Spleen (tissue), 11 donors: ENCODE measurements around the gene FABP7. TPM values are rescaled to one million over a fixed set of nuclear protein-coding genes. Genes with fewer than 3 reads are reported as not detected.
A peak's percentile ranks its signal among the peaks of the same experiment; 100 is the strongest.

Experiments
- DNase-seq: peaks from one replicate; pipeline ENCODE4 v3.0.0-alpha.2; 2020
- H3K27ac ChIP-seq, 8 donors: fragments of 200-600 bp; sonication (generic) in 7 of 8; 1 replicate in 4 of 8; 2 replicates in 4 of 8; pipeline versions ENCODE4 v1.5.0 to v1.8.0; 2016 to 2021; ENCODE audit warnings: inconsistent platforms in 4 of 8, mild to moderate bottlenecking in 4 of 8, moderate library complexity in 1 of 8
- H3K27me3 ChIP-seq, 7 donors: fragments of 200-600 bp; sonication (generic) in 6 of 7; replicated peaks in 1 of 7; 1 replicate in 4 of 7; 2 replicates in 3 of 7; pipeline versions ENCODE4 v1.5.0 to v1.8.0; 2016 to 2021; ENCODE audit warnings: inconsistent platforms in 3 of 7, mild to moderate bottlenecking in 1 of 7
- H3K36me3 ChIP-seq, 6 donors: fragments of 200-600 bp; sonication (generic) in 5 of 6; 1 replicate in 4 of 6; 2 replicates in 2 of 6; pipeline versions ENCODE4 v1.5.0 to v1.8.0; 2016 to 2021; ENCODE audit warnings: inconsistent platforms in 2 of 6
- H3K4me1 ChIP-seq, 6 donors: fragments of 200-600 bp; sonication (generic) in 5 of 6; 1 replicate in 3 of 6; 2 replicates in 3 of 6; pipeline versions ENCODE4 v1.5.0 to v1.8.0; 2016 to 2021; ENCODE audit warnings: inconsistent platforms in 3 of 6
- H3K4me3 ChIP-seq, 8 donors: fragments of 200-600 bp; sonication (generic) in 7 of 8; 1 replicate in 4 of 8; 2 replicates in 4 of 8; pipeline versions ENCODE4 v1.5.0 to v1.8.0; 2016 to 2021; ENCODE audit warnings: inconsistent platforms in 4 of 8, mild to moderate bottlenecking in 4 of 8, moderate library complexity in 2 of 8
- H3K9me3 ChIP-seq, 8 donors: fragments of 200-600 bp; sonication (generic) in 7 of 8; 1 replicate in 4 of 8; 2 replicates in 4 of 8; pipeline versions ENCODE4 v1.5.0 to v1.8.0; 2016 to 2021; ENCODE audit warnings: inconsistent platforms in 4 of 8
- POLR2A ChIP-seq, 3 donors: fragments of 450-650 bp; IDR thresholded peaks; one replicate each; pipeline ENCODE4 v1.5.1; 2017; ENCODE audit warnings: antibody characterized with exemption in 3 of 3, mild to moderate bottlenecking in 1 of 3
- POLR2AphosphoS5 ChIP-seq, 3 donors: sonication (generic); formaldehyde crosslinking; IDR thresholded peaks; one replicate each; pipeline ENCODE4 v1.5.1; 2017; ENCODE audit warnings: antibody characterized with exemption in 3 of 3
- WGBS, 5 donors: extraction: QIAGEN DNeasy Blood & Tissue Kit in 3 of 5; methylation state at CpG; one replicate each; pipeline versions ENCODE4 v1.1.5 to v1.1.7; 2013 to 2018; 5-methylcytosine and 5-hydroxymethylcytosine counted together
- intact Hi-C: fragments of 100-400 bp; cut with DNase I; formaldehyde crosslinking; loops from one replicate; pipeline ENCODE4 v1.15.0; 2023; ENCODE audit warnings: low total_unique reads
- polyA plus RNA-seq, 3 donors: library from polyadenylated mRNA; stranded (reverse); fragments of 200-250 nt; gene quantifications; one replicate each; pipeline ENCODE4 v1.2.1, GENCODE V29; 2013
- total RNA-seq, 7 donors: library from RNA; depleted of rRNA in 3 of 7; stranded (reverse); fragments of >200 nt in 3 of 7; fragmentation: NEBNext Ultra II Directional in 4 of 7; extraction: Animal tissue kit (Norgen Biotek cat#: 25700) in 4 of 7; gene quantifications; one replicate each; pipeline versions ENCODE4 v1.1.0 to v1.2.1, GENCODE V29; 2016 to 2021
- TF ChIP-seq, protein P1 (sequence below), 11 experiments: fragments of 200-600 bp in 7 of 11; fragments of 450-650 bp in 4 of 11; sonication (generic) in 4 of 11; IDR thresholded peaks in 8 of 11; conservative IDR thresholded peaks in 3 of 11; 1 replicate in 7 of 11; 2 replicates in 4 of 11; pipeline versions ENCODE4 v1.4.0 to v1.8.0; 2016 to 2021; ENCODE audit warnings: antibody characterized with exemption in 11 of 11, inconsistent platforms in 4 of 11, mild to moderate bottlenecking in 1 of 11
- donor health status: healthy with polysubstance abuse.
- donor health status: DM: no; HTN: no; CAD: no; lungs with moderate emphysema.
- donor health status: DM: no; HTN: no; CAD: no.
- donor health status: Bipolar disorder and iron deficiency.
- donor health status: healthy.
- donor health status: DM: no; HTN: no; CAD: no.
- donor health status: DM: yes; HTN: yes; CAD: no.

FABP7 gene
- total and polyA plus RNA-seq, 10 donors, result 0.08 TPM; not detected in 9

DNA sequence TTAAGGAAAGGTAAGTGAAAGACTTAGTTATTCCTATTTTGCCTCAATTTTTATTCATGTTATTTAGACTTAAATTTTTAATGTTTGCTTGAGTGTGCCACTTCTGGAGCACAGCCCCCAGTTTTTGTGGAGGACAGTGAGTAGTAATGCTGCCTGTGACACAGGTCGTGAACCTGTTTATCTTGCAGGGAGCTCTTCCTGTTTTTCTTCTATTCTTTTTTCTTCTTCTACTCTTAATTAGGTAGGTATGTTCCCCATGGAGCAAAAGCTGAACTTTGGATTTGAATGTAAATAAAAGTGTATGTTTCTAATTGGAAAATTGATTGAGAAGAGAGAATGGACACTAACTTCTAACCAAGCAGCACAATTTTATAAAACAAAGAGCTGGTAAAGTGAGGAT, 21.9 kb downstream of the FABP7 start:
- WGBS, 5 donors, result 58 to 78% (median 75%) methylated on average over 1 of the region's 1 CpG

DNA sequence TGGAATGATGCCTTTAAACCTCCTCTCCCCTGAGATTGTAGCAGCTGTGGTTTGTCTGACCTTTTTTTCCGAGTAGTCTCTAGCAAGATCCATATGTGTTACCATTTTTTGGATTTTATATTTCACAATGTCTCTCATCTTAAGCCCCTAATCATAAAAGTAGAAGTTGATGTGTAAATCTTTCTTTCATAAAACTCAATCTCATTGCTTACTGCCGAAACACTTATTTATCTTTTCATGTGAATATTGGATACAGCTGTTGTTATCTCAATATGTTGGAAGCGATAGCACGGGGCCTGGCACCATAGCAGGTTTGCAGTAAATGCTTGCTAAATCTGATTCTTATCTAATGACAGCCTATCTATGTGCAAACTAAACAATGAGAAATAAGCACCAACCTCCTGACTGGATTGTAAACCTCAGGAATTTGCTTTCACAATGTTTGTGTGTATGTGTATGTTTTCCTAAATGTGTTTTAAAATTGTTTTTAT, 23.7 kb downstream of the FABP7 start:
- H3K9me3 ChIP-seq, result no peaks in the 10 kb centered on the region
- TF ChIP-seq POLR2A (IDR thresholded peaks at IDR 0.05) (no peak), POLR2AphosphoS5 (IDR thresholded peaks at IDR 0.05) (no peak)
- TF ChIP-seq, protein P1, sequence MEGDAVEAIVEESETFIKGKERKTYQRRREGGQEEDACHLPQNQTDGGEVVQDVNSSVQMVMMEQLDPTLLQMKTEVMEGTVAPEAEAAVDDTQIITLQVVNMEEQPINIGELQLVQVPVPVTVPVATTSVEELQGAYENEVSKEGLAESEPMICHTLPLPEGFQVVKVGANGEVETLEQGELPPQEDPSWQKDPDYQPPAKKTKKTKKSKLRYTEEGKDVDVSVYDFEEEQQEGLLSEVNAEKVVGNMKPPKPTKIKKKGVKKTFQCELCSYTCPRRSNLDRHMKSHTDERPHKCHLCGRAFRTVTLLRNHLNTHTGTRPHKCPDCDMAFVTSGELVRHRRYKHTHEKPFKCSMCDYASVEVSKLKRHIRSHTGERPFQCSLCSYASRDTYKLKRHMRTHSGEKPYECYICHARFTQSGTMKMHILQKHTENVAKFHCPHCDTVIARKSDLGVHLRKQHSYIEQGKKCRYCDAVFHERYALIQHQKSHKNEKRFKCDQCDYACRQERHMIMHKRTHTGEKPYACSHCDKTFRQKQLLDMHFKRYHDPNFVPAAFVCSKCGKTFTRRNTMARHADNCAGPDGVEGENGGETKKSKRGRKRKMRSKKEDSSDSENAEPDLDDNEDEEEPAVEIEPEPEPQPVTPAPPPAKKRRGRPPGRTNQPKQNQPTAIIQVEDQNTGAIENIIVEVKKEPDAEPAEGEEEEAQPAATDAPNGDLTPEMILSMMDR (IDR thresholded peaks at IDR 0.05 in 8 of 11, conservative IDR thresholded peaks at IDR 0.05 in 3 of 11), result no peak
- H3K27me3 ChIP-seq, result no peaks in the 10 kb centered on the region
- H3K27ac ChIP-seq, result no peak overlapping the region
- intact Hi-C loops, result no loop called here
- H3K4me1 ChIP-seq, result no peaks in the 10 kb centered on the region
- WGBS, 5 donors, result 20 to 57% (median 23%) methylated on average over 4 of the region's 4 CpGs
- no peak overlapping the region for H3K4me3 ChIP-seq
- peaks cover 0 to 71% (median 0%) of the 10 kb centered on the region in 6 donors for H3K36me3 ChIP-seq
- no peak for DNase-seq

More for the DNA sequence above, 21.9 kb downstream of the FABP7 start:
- DNase-seq, result no peak
- H3K4me3 ChIP-seq, result no peak overlapping the region
- no peak for TF ChIP-seq POLR2AphosphoS5 (IDR thresholded peaks at IDR 0.05)
- TF ChIP-seq POLR2A (IDR thresholded peaks at IDR 0.05), result no peak
- TF ChIP-seq, protein P1 (IDR thresholded peaks at IDR 0.05 in 8 of 11, conservative IDR thresholded peaks at IDR 0.05 in 3 of 11), result no peak
- no peaks in the 10 kb centered on the region for H3K4me1 ChIP-seq
- peaks cover 0 to 78% (median 0%) of the 10 kb centered on the region in 6 donors for H3K36me3 ChIP-seq
- H3K27ac ChIP-seq, result no peak overlapping the region
- H3K27me3 ChIP-seq, result no peaks in the 10 kb centered on the region
- H3K9me3 ChIP-seq, result no peaks in the 10 kb centered on the region
- intact Hi-C loops, result no loop called here

DNA sequence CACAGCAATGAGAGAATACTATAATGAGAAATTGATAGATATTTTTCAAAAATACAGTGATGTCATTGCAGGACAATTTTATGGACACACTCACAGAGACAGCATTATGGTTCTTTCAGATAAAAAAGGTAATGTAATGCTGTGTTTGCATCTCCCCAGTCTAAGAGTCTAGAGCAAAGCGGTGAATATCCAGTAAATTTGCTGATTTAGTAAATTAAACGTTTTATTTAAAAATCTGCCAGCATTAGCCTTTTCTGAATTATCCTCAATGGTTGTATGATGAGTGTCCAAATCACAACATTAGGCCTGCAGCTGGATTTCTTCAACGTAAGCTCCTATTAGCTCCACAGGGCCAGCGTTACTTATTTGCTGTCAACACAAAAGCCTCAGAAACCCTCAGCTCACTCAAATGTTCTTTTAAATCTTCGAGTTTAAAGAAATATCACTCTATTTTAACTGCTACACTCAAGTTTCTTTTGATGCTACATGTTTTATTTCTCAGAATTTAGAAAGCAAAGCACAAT, 25.5 kb downstream of the FABP7 start:
- H3K4me1 ChIP-seq, result no peaks in the 10 kb centered on the region
- H3K27me3 ChIP-seq, result no peaks in the 10 kb centered on the region
- intact Hi-C loops, result no loop called here
- no peaks in the 10 kb centered on the region for H3K9me3 ChIP-seq
- H3K36me3 ChIP-seq, result peaks cover 0 to 83% (median 2%) of the 10 kb centered on the region in 6 donors
- no peak overlapping the region for H3K4me3 ChIP-seq
- peak overlapping the region in 1 of 8 donors; percentile 32 for H3K27ac ChIP-seq
- TF ChIP-seq POLR2A (IDR thresholded peaks at IDR 0.05), result no peak
- TF ChIP-seq, protein P1 (IDR thresholded peaks at IDR 0.05 in 8 of 11, conservative IDR thresholded peaks at IDR 0.05 in 3 of 11), result no peak
- no peak for TF ChIP-seq POLR2AphosphoS5 (IDR thresholded peaks at IDR 0.05)
- DNase-seq, result no peak
- WGBS, 5 donors, result 71 to 79% (median 77%) methylated on average over 5 of the region's 5 CpGs

DNA sequence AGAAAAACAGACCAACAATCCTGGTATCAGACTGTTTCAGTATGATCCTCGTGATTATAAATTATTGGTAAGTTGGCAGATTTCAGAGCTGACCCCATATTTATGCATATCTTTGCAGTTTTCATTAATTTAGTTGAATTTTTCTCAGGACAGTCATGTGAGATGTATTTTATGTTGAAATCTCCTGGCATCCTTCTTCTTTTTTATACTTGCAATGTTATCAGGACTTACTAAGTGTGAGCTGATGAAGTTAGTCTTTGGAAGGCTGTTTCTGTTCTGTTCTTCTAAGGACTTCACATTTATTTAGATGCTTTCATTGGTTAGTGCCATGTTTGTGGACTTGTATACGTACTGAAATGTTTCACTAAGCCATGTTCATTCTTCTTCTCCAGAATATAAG, 26.8 kb downstream of the FABP7 start:
- DNase-seq, result no peak
- peak overlapping the region in 3 of 8 donors; percentile 30 to 42 (median 32) for H3K27ac ChIP-seq
- no peak for TF ChIP-seq POLR2AphosphoS5 (IDR thresholded peaks at IDR 0.05)
- TF ChIP-seq, protein P1 (IDR thresholded peaks at IDR 0.05 in 8 of 11, conservative IDR thresholded peaks at IDR 0.05 in 3 of 11), result no peak
- TF ChIP-seq POLR2A (IDR thresholded peaks at IDR 0.05), result no peak
- H3K27me3 ChIP-seq, result no peaks in the 10 kb centered on the region
- intact Hi-C loops, result no loop called here
- H3K4me3 ChIP-seq, result no peak overlapping the region
- 73 to 90% (median 79%) methylated on average over 2 of the region's 2 CpGs for WGBS, 5 donors
- peaks cover 0 to 79% (median 2%) of the 10 kb centered on the region in 6 donors for H3K36me3 ChIP-seq
- H3K4me1 ChIP-seq, result no peaks in the 10 kb centered on the region
- no peaks in the 10 kb centered on the region for H3K9me3 ChIP-seq
